HCT116 (cell line): ENCODE measurements around the gene AUTS2. TPM values are rescaled to one million over a fixed set of nuclear protein-coding genes. Genes with fewer than 3 reads are reported as not detected.

Experiments
- ATAC-seq: fragments of 200-7000 bp; cut with Tn5 transposase; 2 replicates; pipeline ENCODE4 v1.9.1; 2020; ENCODE audit warnings: mild to moderate bottlenecking, moderate library complexity
- BruUV-seq: library from RNA; stranded (reverse); fragments of 400-500 nt; replicated peaks from 2 replicates; lab custom pipeline; 2021; lab: Mats Ljungman, UMichigan
- CTCF ChIA-PET: fragments of 300-600 bp; sonication (Branson Sonifier 250); formaldehyde crosslinking; loops from one replicate; lab custom pipeline; 2021; ENCODE audit warnings: antibody characterized with exemption; lab: Charles Lee
- POLR2A ChIA-PET: fragments of 300-600, 350-600 bp; sonication (Branson Sonifier 250); formaldehyde crosslinking; loops from one replicate; lab custom pipeline; 2021; ENCODE audit warnings: antibody characterized with exemption; lab: Charles Lee
- RAD21 ChIA-PET, 2 experiments: fragments of 300-600 bp; sonication (Branson Sonifier 250); formaldehyde crosslinking; loops; one replicate each; lab custom pipeline; 2023; ENCODE audit warnings: low total read pairs in 2 of 2; ENCODE audit not compliant: uncharacterized antibody in 2 of 2, unreplicated experiment in 2 of 2, low non-redundant PET in 1 of 2; lab: Charles Lee
- DNase-seq: peaks from one replicate; pipeline ENCODE4 v3.0.0-alpha.2; 2010; ENCODE audit warnings: low read depth, low spot score
- H2AFZ ChIP-seq: fragments of 200-600 bp; shearing (Covaris generic), sonication (generic); 2 replicates; pipeline ENCODE4 v1.6.1; 2017; ENCODE audit warnings: low read depth, mixed run types, mixed read lengths, antibody characterized with exemption, low read length; ENCODE audit not compliant: poor library complexity, severe bottlenecking
- H3K27ac ChIP-seq: 2 replicates; pipeline ENCODE4 v1.5.1; 2012; ENCODE audit warnings: low read depth, low read length
- H3K27me3 ChIP-seq: fragments of 200-600 bp; sonication (generic); 2 replicates; pipeline ENCODE4 v1.6.1; 2016; ENCODE audit warnings: mixed run types, low read length, mixed read lengths; ENCODE audit not compliant: insufficient read depth
- H3K36me3 ChIP-seq, 2 experiments: fragments of 200-500 bp in 1 of 2; fragments of 200-600 bp in 1 of 2; sonication (Bioruptor generic) in 1 of 2; sonication (generic) in 1 of 2; 2 replicates each; pipeline versions ENCODE4 v1.5.1 to v1.6.1; 2014 to 2016; ENCODE audit warnings: low read length in 2 of 2, inconsistent platforms in 1 of 2, mixed read lengths in 1 of 2, mixed run types in 1 of 2; ENCODE audit not compliant: insufficient read depth in 2 of 2, control insufficient read depth in 1 of 2
- H3K4me1 ChIP-seq, 2 experiments: fragments of 200-600 bp in 1 of 2; sonication (generic) in 1 of 2; 2 replicates each; pipeline versions ENCODE4 v1.5.1 to v1.6.1; 2012 to 2017; ENCODE audit warnings: low read length in 2 of 2, inconsistent platforms in 1 of 2, mild to moderate bottlenecking in 1 of 2, mixed read lengths in 1 of 2, mixed run types in 1 of 2, moderate library complexity in 1 of 2; ENCODE audit not compliant: insufficient read depth in 2 of 2, control insufficient read depth in 1 of 2
- H3K4me2 ChIP-seq: fragments of 200-600 bp; sonication (generic); 2 replicates; pipeline ENCODE4 v1.6.1; 2017; ENCODE audit warnings: mixed run types, low read length, mixed read lengths
- H3K4me3 ChIP-seq, 2 experiments: fragments of 200-600 bp in 1 of 2; sonication (generic) in 1 of 2; replicated peaks in 1 of 2; 2 replicates each; pipeline ENCODE4 v1.5.1; 2011 to 2016; ENCODE audit warnings: low read length in 2 of 2, control low read depth in 1 of 2, low read depth in 1 of 2, mild to moderate bottlenecking in 1 of 2, mixed read lengths in 1 of 2, mixed run types in 1 of 2
- H3K79me2 ChIP-seq: fragments of 200-600 bp; sonication (generic); 2 replicates; pipeline ENCODE4 v1.6.1; 2017; ENCODE audit warnings: mild to moderate bottlenecking, mixed run types, low read length, moderate library complexity, mixed read lengths; ENCODE audit not compliant: insufficient read depth
- H3K9ac ChIP-seq: fragments of 200-600 bp; sonication (generic); 2 replicates; pipeline ENCODE4 v1.6.1; 2016; ENCODE audit warnings: low read length, mixed read lengths
- H3K9me2 ChIP-seq: fragments of 200-600 bp; sonication (generic), shearing (Covaris generic); 2 replicates; pipeline ENCODE4 v1.6.1; 2017; ENCODE audit warnings: mixed run types, mild to moderate bottlenecking, moderate library complexity; ENCODE audit not compliant: insufficient read depth
- H3K9me3 ChIP-seq, 2 experiments: fragments of 200-500 bp in 1 of 2; fragments of 200-600 bp in 1 of 2; sonication (Bioruptor generic) in 1 of 2; sonication (generic) in 1 of 2; 2 replicates each; pipeline ENCODE4 v1.6.1; 2014 to 2017; ENCODE audit warnings: low read length in 2 of 2, mixed read lengths in 2 of 2, inconsistent platforms in 1 of 2, low read depth in 1 of 2, mild to moderate bottlenecking in 1 of 2, mixed run types in 1 of 2, moderate library complexity in 1 of 2; ENCODE audit not compliant: control insufficient read depth in 1 of 2, insufficient read depth in 1 of 2
- H4K20me1 ChIP-seq: fragments of 200-600 bp; sonication (generic), shearing (Covaris generic); 2 replicates; pipeline ENCODE4 v1.6.1; 2017; ENCODE audit warnings: mixed run types, mild to moderate bottlenecking, moderate library complexity; ENCODE audit not compliant: insufficient read depth
- CTCF ChIP-seq, 3 experiments: fragments of 200-600 bp in 1 of 3; sonication (generic) in 1 of 3; IDR thresholded peaks in 2 of 3; conservative IDR thresholded peaks in 1 of 3; 2 replicates each; pipeline ENCODE4 v1.5.1; 2012 to 2017; ENCODE audit warnings: low read depth in 2 of 3, low read length in 2 of 3, antibody characterized with exemption in 1 of 3, borderline replicate concordance in 1 of 3, control low read depth in 1 of 3, mild to moderate bottlenecking in 1 of 3, mixed read lengths in 1 of 3, mixed run types in 1 of 3, moderate library complexity in 1 of 3; ENCODE audit not compliant: insufficient read depth in 1 of 3
- EZH2 ChIP-seq: fragments of 200-600 bp; sonication (generic); IDR thresholded peaks from 2 replicates; pipeline ENCODE4 v1.6.1; 2017; ENCODE audit warnings: antibody characterized with exemption, mixed run types
- FOSL1 ChIP-seq: IDR thresholded peaks from 2 replicates; pipeline ENCODE4 v1.6.1; 2012; ENCODE audit warnings: low read depth
- JUND ChIP-seq: IDR thresholded peaks from 2 replicates; pipeline ENCODE4 v1.6.1; 2012
- MAX ChIP-seq: IDR thresholded peaks from 2 replicates; pipeline ENCODE4 v1.6.1; 2012
- POLR2A ChIP-seq: IDR thresholded peaks from 2 replicates; pipeline ENCODE4 v1.7.0; 2011; ENCODE audit warnings: borderline replicate concordance; ENCODE audit not compliant: insufficient read depth, insufficient read length; ENCODE audit errors: extremely low read depth
- REST ChIP-seq: IDR thresholded peaks from 2 replicates; pipeline ENCODE4 v1.6.1; 2012; ENCODE audit warnings: low read depth
- SRF ChIP-seq: IDR thresholded peaks from 2 replicates; pipeline ENCODE4 v1.6.1; 2012; ENCODE audit warnings: low read depth
- TCF7L2 ChIP-seq: IDR thresholded peaks from 2 replicates; pipeline ENCODE4 v1.7.0; 2011; ENCODE audit warnings: borderline replicate concordance, inconsistent platforms; ENCODE audit not compliant: insufficient read depth, insufficient read length; ENCODE audit errors: extremely low read depth
- YY1 ChIP-seq: IDR thresholded peaks from 2 replicates; pipeline ENCODE4 v1.6.1; 2011; ENCODE audit warnings: low read length, low read depth, moderate library complexity, mild to moderate bottlenecking; ENCODE audit not compliant: insufficient replicate concordance; ENCODE audit errors: extremely low read depth
- ZBTB33 ChIP-seq: IDR thresholded peaks from 2 replicates; pipeline ENCODE4 v1.6.1; 2011; ENCODE audit warnings: mild to moderate bottlenecking, low read length, moderate library complexity; ENCODE audit not compliant: insufficient replicate concordance; ENCODE audit errors: extremely low read depth
- ZNF274 ChIP-seq: fragments of 200-500 bp; sonication (Bioruptor generic); IDR thresholded peaks from 2 replicates; pipeline ENCODE4 v1.6.1; 2014; ENCODE audit warnings: mild to moderate bottlenecking, low read depth, low read length, inconsistent platforms
- intact Hi-C: fragments of 100-400 bp; cut with micrococcal nuclease; formaldehyde crosslinking; loops from 2 replicates; pipeline ENCODE4 v1.10.0; 2022
- total RNA-seq: library from RNA; stranded (reverse); gene quantifications from one replicate; pipeline ENCODE4 v1.2.1, GENCODE V29; 2021; ENCODE audit not compliant: unreplicated experiment

AUTS2 gene
- total RNA-seq, 1 experiment from 2014 or later: 0.93 TPM

- Histone ChIP-seq H3K36me3 (no peaks in the 10 kb centered on the region), H3K9me2 (no peaks in the 10 kb centered on the region), H3K79me2 (no peaks in the 10 kb centered on the region), H3K9me3 (peaks cover 6 to 42% of the 10 kb centered on the region in 2 experiments; a peak in 2 of 4 replicates), H2AFZ (no peak overlapping the region), H3K4me3 (no peak overlapping the region), H3K27me3 (no peaks in the 10 kb centered on the region), H3K4me1 (no peaks in the 10 kb centered on the region), H3K27ac (no peak overlapping the region), H4K20me1 (no peaks in the 10 kb centered on the region), H3K4me2 (no peak overlapping the region), H3K9ac (no peak overlapping the region)
- no peak for TF ChIP-seq FOSL1
- TF ChIP-seq REST: no peak
- TF ChIP-seq CTCF (IDR thresholded peaks at IDR 0.05 in 2 of 3, conservative IDR thresholded peaks at IDR 0.05 in 1 of 3; ENCODE audit: borderline replicate concordance in 1 of 3, insufficient read depth in 1 of 3, low read depth in 2 of 3, low read length in 2 of 3): no peak
- no peak for TF ChIP-seq POLR2A
- no peak for TF ChIP-seq YY1
- TF ChIP-seq ZBTB33: no peak
- no peak for TF ChIP-seq JUND
- no peak for TF ChIP-seq ZNF274
- TF ChIP-seq EZH2: no peak
- no peak for TF ChIP-seq TCF7L2
- TF ChIP-seq SRF: no peak
- no peak for TF ChIP-seq MAX
- ATAC-seq: no peak
- RAD21 ChIA-PET: no interaction called here
- no TSS peak for BruUV-seq
- POLR2A ChIA-PET: no interaction called here
- intact Hi-C loops: no loop called here
- CTCF ChIA-PET: no interaction called here
- DNase-seq: no peak
These were observed 861.3 kb downstream of the AUTS2 start for GRCh38 chr7:70459546-70459945.
